HCT116 (cell line): ENCODE data around the gene OR1J2.

Source experiments
- POLR2A ChIP-seq: IDR thresholded peaks from 2 replicates; pipeline ENCODE4 v1.7.0; 2011; ENCODE audit warnings: borderline replicate concordance; ENCODE audit not compliant: insufficient read depth, insufficient read length; ENCODE audit errors: extremely low read depth
- POLR2AphosphoS5 ChIP-seq: IDR thresholded peaks from 2 replicates; pipeline ENCODE4 v1.6.1; 2011; ENCODE audit warnings: mild to moderate bottlenecking, low read depth, low read length, moderate library complexity
- TF ChIP-seq, protein P1 (sequence below), 3 experiments: fragments of 200-600 bp in 1 of 3; sonication (generic) in 1 of 3; IDR thresholded peaks in 2 of 3; conservative IDR thresholded peaks in 1 of 3; 2 replicates each; pipeline ENCODE4 v1.5.1; 2012 to 2017; ENCODE audit warnings: low read depth in 2 of 3, low read length in 2 of 3, antibody characterized with exemption in 1 of 3, borderline replicate concordance in 1 of 3, control low read depth in 1 of 3, mild to moderate bottlenecking in 1 of 3, mixed read lengths in 1 of 3, mixed run types in 1 of 3, moderate library complexity in 1 of 3; ENCODE audit not compliant: insufficient read depth in 1 of 3
- TF ChIP-seq, protein P2 (sequence below): IDR thresholded peaks from 2 replicates; pipeline ENCODE4 v1.6.1; 2012; ENCODE audit warnings: low read depth
- TF ChIP-seq, protein P3 (sequence below): IDR thresholded peaks from 2 replicates; pipeline ENCODE4 v1.6.1; 2012

DNA sequence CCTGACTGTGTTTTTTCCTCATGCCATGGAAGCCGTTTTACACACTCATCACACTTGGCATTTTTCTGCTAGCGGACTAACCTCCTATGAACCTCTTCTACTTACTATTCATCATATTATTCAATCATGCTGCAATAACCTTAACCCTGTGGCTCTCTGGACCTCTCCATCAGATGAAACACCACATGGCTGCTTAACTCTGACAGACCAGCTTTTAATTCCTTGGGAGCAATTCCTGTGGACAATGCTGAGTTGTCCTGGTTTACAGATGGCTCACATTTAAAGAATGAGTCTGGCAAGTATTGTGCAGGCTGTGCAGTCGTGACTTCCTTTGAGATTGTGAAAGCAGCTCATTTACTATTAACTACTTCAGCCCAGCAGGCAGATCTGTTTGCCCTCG is 41.9 kb upstream of the OR1J2 start:
- TF ChIP-seq, protein P1, sequence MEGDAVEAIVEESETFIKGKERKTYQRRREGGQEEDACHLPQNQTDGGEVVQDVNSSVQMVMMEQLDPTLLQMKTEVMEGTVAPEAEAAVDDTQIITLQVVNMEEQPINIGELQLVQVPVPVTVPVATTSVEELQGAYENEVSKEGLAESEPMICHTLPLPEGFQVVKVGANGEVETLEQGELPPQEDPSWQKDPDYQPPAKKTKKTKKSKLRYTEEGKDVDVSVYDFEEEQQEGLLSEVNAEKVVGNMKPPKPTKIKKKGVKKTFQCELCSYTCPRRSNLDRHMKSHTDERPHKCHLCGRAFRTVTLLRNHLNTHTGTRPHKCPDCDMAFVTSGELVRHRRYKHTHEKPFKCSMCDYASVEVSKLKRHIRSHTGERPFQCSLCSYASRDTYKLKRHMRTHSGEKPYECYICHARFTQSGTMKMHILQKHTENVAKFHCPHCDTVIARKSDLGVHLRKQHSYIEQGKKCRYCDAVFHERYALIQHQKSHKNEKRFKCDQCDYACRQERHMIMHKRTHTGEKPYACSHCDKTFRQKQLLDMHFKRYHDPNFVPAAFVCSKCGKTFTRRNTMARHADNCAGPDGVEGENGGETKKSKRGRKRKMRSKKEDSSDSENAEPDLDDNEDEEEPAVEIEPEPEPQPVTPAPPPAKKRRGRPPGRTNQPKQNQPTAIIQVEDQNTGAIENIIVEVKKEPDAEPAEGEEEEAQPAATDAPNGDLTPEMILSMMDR (IDR thresholded peaks at IDR 0.05 in 2 of 3, conservative IDR thresholded peaks at IDR 0.05 in 1 of 3; ENCODE audit: borderline replicate concordance in 1 of 3, insufficient read depth in 1 of 3, low read depth in 2 of 3, low read length in 2 of 3): no peak
- no peak for TF ChIP-seq POLR2A
- TF ChIP-seq, protein P2, sequence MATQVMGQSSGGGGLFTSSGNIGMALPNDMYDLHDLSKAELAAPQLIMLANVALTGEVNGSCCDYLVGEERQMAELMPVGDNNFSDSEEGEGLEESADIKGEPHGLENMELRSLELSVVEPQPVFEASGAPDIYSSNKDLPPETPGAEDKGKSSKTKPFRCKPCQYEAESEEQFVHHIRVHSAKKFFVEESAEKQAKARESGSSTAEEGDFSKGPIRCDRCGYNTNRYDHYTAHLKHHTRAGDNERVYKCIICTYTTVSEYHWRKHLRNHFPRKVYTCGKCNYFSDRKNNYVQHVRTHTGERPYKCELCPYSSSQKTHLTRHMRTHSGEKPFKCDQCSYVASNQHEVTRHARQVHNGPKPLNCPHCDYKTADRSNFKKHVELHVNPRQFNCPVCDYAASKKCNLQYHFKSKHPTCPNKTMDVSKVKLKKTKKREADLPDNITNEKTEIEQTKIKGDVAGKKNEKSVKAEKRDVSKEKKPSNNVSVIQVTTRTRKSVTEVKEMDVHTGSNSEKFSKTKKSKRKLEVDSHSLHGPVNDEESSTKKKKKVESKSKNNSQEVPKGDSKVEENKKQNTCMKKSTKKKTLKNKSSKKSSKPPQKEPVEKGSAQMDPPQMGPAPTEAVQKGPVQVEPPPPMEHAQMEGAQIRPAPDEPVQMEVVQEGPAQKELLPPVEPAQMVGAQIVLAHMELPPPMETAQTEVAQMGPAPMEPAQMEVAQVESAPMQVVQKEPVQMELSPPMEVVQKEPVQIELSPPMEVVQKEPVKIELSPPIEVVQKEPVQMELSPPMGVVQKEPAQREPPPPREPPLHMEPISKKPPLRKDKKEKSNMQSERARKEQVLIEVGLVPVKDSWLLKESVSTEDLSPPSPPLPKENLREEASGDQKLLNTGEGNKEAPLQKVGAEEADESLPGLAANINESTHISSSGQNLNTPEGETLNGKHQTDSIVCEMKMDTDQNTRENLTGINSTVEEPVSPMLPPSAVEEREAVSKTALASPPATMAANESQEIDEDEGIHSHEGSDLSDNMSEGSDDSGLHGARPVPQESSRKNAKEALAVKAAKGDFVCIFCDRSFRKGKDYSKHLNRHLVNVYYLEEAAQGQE: no peak
- TF ChIP-seq, protein P3, sequence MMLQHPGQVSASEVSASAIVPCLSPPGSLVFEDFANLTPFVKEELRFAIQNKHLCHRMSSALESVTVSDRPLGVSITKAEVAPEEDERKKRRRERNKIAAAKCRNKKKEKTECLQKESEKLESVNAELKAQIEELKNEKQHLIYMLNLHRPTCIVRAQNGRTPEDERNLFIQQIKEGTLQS: no peak
- no peak for TF ChIP-seq POLR2AphosphoS5
